ENCODE data around the gene KCNQ1.

DNA sequence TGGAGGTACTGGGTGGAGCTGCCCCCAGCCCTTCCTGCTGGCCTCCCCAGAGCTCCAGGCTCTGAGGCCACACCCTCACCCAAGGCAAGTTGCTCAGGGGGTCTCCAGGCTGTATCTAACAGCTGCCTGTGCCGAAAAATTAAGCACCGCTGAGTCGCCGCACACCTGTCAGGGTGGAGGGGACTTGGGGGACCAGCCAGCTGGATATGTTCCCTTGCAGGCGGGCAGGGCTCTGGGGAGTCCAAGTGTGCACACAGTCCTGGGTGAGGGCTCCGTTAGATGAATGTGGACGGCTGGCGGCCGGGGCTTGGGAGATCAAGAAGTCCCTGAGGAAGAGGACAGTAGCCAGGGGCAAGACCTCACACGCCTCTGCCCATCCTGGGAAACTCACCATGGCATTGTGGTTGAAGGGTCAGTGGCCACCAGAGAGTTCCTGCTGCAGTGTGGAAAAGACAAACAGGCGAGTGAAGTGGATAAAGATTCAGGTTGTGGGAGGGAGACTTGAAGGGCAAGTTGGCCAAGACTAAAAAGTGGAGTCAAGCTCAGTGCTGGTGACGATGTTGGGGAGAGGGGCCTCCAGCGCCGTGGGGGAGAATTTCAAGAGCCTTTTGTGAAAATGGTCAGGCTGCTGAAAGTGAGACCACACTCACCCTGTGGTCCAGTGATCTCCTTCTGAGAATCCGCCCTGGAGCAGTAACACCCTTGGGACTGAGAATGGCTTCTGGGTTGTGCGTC is 371.1 kb downstream of the KCNQ1 start:
- TF ChIP-seq, protein P1, sequence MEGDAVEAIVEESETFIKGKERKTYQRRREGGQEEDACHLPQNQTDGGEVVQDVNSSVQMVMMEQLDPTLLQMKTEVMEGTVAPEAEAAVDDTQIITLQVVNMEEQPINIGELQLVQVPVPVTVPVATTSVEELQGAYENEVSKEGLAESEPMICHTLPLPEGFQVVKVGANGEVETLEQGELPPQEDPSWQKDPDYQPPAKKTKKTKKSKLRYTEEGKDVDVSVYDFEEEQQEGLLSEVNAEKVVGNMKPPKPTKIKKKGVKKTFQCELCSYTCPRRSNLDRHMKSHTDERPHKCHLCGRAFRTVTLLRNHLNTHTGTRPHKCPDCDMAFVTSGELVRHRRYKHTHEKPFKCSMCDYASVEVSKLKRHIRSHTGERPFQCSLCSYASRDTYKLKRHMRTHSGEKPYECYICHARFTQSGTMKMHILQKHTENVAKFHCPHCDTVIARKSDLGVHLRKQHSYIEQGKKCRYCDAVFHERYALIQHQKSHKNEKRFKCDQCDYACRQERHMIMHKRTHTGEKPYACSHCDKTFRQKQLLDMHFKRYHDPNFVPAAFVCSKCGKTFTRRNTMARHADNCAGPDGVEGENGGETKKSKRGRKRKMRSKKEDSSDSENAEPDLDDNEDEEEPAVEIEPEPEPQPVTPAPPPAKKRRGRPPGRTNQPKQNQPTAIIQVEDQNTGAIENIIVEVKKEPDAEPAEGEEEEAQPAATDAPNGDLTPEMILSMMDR (IDR thresholded peaks at IDR 0.05; ENCODE audit: insufficient read depth, low read length, poor library complexity, severe bottlenecking) = no peak
- TF ChIP-seq EZH2phosphoT487 (conservative IDR thresholded peaks at IDR 0.05; ENCODE audit: low read length) = no peak
